GM20431 (cell line): ENCODE data around the gene SLC39A6.
"Not testable (repeated sequence)": the region's sequence is repeated elsewhere in the genome, so short reads cannot be mapped to it uniquely, and the experiment has no call there.

Source experiments
- in situ Hi-C: fragments of 300-500 bp; cut with MseI, MboI; formaldehyde crosslinking; loops from one replicate; pipeline ENCODE4 v1.15.0; 2020; ENCODE audit warnings: low sequenced_read_pairs; ENCODE audit not compliant: unreplicated experiment

The SLC39A6 gene

GRCh38 chr18:36129300-36130038, at the start of gene SLC39A6, which contains the start of gene ELP2:
Gene SLC39A6 (minus strand): TSS chr18:36129340. CDS start chr18:36127007, 2,333 bp downstream.
Gene ELP2 (plus strand): TSS chr18:36129899. CDS start chr18:36129934, 35 bp downstream.
- in situ Hi-C loops: no loop called here

GRCh38 chr18:36177913-36178312, 48.8 kb upstream of the SLC39A6 start:
- in situ Hi-C loops: no loop called here

DNA sequence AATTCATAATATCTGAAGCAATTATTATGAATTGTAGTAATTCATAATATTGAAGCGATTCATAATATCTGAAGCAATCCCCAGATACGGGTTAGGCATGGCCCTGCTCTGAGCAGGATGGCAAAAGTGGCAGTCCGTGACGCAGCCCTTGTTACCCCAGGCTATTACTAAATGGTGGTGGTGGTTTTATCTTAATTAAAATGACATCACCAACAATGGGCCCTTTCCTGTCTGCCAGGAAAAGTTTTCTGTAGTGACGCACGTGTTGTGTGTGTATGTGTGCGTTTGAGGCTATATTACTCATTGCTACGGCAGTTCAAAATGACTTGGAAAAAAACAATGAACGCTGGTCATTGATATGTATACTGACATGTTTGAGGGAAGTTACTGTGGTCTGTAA, 47.6 kb upstream of the SLC39A6 start:
- in situ Hi-C loops: no loop called here

DNA sequence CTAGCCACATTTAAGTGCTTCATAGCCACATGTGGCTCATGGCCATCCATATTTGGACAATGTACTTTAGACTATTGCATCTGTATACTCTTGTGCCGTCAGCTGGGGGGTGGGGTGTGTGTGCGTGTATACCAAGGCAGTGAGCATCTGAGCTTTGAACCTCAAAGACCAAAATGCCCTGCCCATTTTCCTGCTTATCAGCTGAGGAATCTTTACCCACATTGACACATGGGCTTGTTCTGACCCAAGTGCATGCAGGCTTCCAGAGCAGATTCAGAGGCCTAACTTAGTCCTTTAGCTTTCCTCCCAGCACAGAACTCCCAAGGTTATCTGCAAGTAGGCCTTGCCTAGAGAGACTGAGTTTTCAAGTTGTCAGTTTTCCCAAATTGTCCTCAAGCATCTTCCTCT, 47.0 kb upstream of the SLC39A6 start:
- in situ Hi-C loops: no loop called here

DNA sequence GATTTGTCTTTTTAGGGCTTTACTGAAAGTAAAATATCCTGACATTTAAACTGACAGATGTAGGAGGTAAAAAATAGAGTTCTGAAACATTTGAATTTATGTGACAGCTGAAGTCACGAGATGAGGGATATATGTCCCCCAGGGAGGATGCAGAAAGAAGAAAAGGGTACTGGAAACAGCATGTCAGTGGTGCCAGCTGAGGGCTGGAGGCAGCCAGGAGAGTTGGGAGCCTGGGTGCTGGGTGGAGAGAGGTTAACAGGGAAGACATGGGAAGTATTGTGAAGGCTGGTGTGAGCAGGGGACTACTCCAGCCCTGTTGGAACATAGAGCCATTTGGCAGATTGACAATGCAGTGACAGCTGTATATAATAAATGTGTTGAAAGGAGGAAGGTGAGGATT, 46.3 kb upstream of the SLC39A6 start:
- in situ Hi-C loops: no loop called here

DNA sequence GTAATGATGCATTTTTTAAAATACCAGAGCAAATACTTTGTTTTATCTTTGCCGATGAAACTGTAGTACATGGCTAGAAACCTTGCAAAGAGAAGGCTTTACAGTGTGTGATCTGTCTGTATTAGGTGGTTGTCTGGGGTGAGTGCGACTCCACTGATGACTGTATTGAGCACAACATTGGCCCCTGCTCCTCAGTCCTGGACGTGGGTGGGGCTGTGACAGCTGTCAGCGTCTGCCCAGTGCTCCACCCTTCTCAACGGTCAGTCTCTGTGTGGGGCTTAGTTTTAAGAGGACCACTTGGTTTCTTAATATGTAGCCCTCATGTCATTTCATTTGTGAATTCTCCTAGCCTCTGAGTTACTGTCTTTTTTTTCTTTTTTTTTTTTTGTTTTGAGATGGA, 40.8 kb upstream of the SLC39A6 start:
- in situ Hi-C loops: no loop called here

- in situ Hi-C loops: not testable (repeated sequence)
Observed at GRCh38 chr18:36168296-36168695, 39.2 kb upstream of the SLC39A6 start.

DNA sequence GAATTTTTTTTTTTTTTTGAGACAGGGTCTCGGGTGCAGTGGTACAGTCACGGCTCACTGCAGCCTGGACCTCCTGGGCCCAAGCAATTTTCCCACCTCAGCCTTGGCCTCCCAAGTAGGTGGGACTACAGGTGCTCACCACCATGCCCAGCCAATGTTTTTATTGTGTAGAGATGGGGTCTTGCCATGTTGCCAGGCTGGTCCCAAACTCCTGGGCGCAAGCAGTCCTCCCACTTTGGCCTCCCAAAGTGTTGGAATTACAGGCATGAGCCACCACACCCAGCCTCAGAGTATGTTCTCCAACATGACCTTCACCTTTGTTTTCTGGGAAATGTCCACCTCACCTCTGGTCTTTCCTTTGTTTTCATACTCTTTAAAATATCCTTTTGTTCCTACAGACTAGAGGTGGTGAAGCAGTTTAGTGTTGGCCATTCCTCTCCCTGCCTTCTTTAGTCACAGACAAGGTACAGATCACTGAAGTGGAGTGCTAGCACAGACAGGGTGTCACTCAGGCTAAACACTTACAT, 38.6 kb upstream of the SLC39A6 start:
- in situ Hi-C loops: no loop called here

DNA sequence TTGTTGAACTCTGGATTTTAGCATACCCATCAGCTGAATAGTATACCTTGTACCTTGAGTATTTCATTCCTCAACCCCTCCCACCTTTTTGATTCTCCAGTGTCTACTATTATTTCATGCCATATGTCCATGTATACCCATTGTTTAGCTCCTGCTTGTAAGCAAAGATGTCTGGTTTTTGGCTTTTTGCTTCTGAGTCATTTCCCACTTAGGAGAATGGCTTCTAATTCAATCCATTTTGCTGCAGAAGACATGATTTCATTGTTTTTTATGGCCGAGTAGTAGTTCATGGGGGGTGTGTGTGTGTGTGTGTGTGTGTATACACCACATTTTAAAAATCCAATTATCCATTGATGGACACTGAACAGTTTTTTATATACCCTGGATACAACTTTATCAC, 33.8 kb upstream of the SLC39A6 start:
- in situ Hi-C loops: no loop called here

- in situ Hi-C loops: no loop called here
Observed at GRCh38 chr18:36160959-36161371, 31.8 kb upstream of the SLC39A6 start.

GRCh38 chr18:36158266-36158867, 29.2 kb upstream of the SLC39A6 start:
- in situ Hi-C loops: no loop called here

- in situ Hi-C loops: no loop called here
Observed at GRCh38 chr18:36157441-36157840, 28.3 kb upstream of the SLC39A6 start.

GRCh38 chr18:36155851-36156757, 27.0 kb upstream of the SLC39A6 start:
- in situ Hi-C loops: no loop called here

DNA sequence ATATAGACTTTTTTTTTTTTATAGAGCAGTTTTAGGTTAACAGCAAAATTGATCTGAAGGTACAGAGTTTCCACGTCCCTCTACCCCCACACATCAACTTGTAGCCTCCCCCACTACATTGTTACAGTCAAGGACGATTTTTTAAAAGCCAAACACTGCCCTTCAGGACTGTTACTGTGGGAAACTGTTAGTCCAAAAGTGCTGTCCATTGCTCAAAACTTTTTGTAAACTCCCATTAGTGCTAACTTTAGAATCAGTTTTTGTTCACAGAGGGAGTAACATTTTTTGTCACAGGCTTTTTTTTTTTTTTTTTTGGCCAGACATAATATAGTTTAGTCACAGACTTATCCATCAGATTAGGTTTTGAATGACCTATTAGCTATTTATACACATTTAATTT, 24.6 kb upstream of the SLC39A6 start:
- in situ Hi-C loops: no loop called here

DNA sequence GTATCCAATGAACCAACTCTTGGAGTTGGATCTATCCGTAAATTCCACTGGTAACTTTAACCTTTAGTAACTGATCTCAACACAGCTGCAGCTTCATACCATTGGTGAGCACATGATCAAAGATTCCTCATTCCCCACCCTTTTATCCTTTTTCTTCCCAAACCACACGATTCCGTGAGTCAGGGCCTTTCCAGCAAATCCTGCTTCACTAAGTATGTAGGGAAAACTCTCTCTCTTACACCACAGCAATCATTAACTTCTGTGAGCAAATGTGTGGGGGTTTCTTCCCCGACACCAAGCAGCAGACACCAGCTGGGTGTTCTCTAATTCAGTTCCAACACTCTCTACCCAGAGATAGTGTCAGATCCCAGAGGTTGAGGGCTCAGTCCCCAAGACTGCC, 24.1 kb upstream of the SLC39A6 start:
- in situ Hi-C loops: no loop called here

DNA sequence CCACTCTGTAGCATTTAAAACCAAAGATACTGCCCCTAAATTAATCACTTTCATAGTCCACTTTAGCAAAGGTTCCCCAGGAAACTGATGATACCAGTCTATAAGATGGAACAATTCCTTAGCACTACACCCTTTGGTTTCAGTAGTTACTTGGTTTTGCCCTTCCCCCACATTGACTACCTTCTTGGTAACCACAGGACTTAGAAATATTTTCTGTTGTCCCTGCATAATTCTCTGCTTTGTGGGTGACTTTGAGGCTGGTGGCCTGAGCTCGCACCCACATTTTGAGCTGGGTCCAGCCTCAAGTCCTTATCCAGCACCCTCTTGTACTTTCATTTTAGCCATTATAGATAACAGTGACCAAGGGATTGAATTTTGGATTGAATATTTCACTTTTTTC, 23.6 kb upstream of the SLC39A6 start:
- in situ Hi-C loops: no loop called here

- in situ Hi-C loops: no loop called here
Observed at GRCh38 chr18:36149514-36150289, 20.6 kb upstream of the SLC39A6 start.

DNA sequence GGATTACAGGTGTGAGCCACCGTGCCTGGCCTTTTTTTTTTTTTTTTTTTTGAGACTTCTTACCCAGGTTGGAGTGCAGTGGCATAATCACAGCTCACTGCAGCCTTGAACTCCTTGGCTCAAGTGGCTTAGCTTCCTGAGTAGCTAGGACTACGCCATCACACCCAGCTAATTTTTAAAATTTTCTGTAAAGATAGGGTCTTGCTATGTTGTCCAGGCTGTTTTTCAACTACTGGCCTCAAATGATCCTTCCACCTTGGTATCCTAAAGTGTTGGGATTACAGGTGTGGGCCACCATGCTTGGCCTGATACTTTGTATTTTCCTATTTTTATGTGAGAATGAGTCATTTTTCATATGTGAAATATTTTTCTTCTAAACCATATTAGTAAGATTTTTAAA, 14.3 kb upstream of the SLC39A6 start:
- in situ Hi-C loops: no loop called here

DNA sequence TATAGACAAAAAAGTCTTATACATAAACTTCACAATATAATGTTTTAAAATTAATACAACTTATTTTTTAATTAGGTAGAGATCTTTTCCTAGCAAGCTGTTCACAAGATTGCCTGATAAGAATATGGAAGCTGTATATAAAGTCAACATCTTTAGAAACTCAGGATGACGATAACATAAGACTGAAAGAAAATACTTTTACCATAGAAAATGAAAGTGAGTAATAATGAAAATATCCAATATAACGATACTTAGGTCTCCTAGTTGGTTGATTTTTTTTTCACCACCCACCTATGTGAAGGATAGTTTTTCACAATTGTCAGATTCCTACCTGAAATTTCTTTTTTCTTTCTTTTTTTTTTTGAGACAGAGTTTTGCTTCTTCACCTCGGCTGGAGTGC, 13.6 kb upstream of the SLC39A6 start:
- in situ Hi-C loops: no loop called here

DNA sequence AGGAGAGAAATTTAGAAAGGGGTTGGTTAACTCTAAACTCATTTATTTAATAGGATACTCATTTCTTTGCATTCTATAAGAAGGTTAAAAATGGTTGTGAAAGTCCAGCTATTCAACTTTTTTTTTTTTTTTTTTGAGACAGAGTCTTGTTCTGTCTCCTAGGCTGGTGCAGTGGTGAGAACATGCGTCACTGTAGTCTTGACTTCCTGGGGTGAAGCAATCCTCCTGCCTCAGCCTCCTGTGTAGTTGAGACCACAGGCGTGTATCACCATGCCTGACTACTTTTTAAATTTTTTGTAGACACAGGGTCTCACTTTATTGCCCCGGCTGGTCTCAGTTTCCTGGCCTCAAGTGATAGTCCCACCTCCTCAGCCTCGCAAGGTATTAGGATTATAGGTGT, 12.4 kb upstream of the SLC39A6 start:
- in situ Hi-C loops: no loop called here
